ENCODE results near the gene HIVEP3. TPM values are rescaled to one million over a fixed set of nuclear protein-coding genes. Genes with fewer than 3 reads are reported as not detected.

HIVEP3 gene
- total RNA-seq, 2 donors from 2014 or later: 2.3 to 12.8 TPM

DNA sequence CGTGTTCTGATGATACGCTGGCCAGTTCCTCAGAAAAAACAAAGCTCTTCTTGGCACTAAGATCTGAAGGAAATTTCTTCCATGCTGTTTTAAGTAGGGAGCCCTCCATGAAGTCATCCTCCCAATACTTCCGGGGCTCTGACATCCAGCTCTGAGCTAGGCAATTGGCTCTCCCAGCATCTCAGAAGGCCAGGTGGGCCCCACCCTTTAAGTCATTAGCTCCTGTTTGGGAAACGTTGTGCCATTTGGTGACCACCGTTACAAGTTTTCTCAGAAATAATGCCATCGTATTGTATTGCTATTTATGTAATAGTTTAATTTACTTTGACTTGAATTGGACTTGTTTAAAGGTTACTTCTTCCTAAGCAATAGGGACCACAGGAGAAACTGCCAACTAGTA is 303.9 kb downstream of the HIVEP3 start:
- no peak for ATAC-seq (ENCODE audit: insufficient number of reproducible peaks, low FRiP score, low read depth)
- no peaks in the 10 kb centered on the region for H3K36me3 ChIP-seq
- no peak overlapping the region for H3K4me3 ChIP-seq
- H3K9me3 ChIP-seq: no peaks in the 10 kb centered on the region
- no peak for DNase-seq (ENCODE audit: low spot score)
- no peak for TF ChIP-seq CTCF (IDR thresholded peaks at IDR 0.05)
- no peaks in the 10 kb centered on the region for H3K27me3 ChIP-seq (replicated peaks; ENCODE audit: insufficient read depth)
- H3K27ac ChIP-seq: no peak overlapping the region
- H3K4me1 ChIP-seq (ENCODE audit: control insufficient read depth in 1 of 2, low read depth in 2 of 2): peaks cover 3 to 13% of the 10 kb centered on the region in 2 donors

- Histone ChIP-seq H3K9me3 (no peaks in the 10 kb centered on the region), H3K4me3 (no peak overlapping the region), H3K4me1 (ENCODE audit: control insufficient read depth in 1 of 2, low read depth in 2 of 2) (peaks cover 3 to 13% of the 10 kb centered on the region in 2 donors), H3K27me3 (replicated peaks; ENCODE audit: insufficient read depth) (no peaks in the 10 kb centered on the region), H3K27ac (no peak overlapping the region), H3K36me3 (no peaks in the 10 kb centered on the region)
- DNase-seq (ENCODE audit: low spot score) (no peak), ATAC-seq (ENCODE audit: insufficient number of reproducible peaks, low FRiP score, low read depth) (no peak)
- no peak for TF ChIP-seq CTCF (IDR thresholded peaks at IDR 0.05)
Measured at GRCh38 chr1:41613689-41614574, 304.8 kb downstream of the HIVEP3 start.

GRCh38 chr1:41612953-41613352 is 305.8 kb downstream of the HIVEP3 start:
- Histone ChIP-seq H3K27ac (no peak overlapping the region), H3K4me3 (no peak overlapping the region), H3K36me3 (no peaks in the 10 kb centered on the region), H3K4me1 (ENCODE audit: control insufficient read depth in 1 of 2, low read depth in 2 of 2) (peaks cover 0 to 15% of the 10 kb centered on the region in 2 donors), H3K27me3 (replicated peaks; ENCODE audit: insufficient read depth) (no peaks in the 10 kb centered on the region), H3K9me3 (no peaks in the 10 kb centered on the region)
- ATAC-seq (ENCODE audit: insufficient number of reproducible peaks, low FRiP score, low read depth) (no peak), DNase-seq (ENCODE audit: low spot score) (no peak)
- no peak for TF ChIP-seq CTCF (IDR thresholded peaks at IDR 0.05)

DNA sequence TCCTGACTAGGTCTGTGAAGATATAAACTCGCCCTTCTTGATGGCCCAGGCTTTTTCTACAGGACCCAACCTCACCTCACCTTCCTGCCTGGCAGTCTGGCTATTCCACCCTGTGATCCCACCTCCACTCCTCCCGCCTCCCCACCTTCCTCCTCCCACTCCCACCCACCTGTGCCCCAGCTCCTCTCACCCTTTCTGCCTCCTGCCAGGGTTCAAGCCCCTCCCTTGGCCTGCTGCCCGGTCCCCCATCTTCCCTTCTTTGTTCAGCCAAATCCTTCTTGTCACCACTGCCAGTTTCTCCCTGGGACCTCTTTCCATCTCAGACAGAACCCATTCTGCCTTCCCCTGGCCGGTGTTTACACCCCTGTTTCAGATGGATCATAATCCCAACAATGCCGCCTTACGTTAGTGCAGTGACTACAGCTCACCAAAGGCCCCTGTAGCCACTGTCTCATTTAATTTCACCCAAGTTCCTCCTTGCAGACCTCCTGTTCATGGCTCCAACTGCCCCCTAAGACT is 306.7 kb downstream of the HIVEP3 start:
- no peak for TF ChIP-seq CTCF (IDR thresholded peaks at IDR 0.05)
- Histone ChIP-seq H3K27me3 (replicated peaks; ENCODE audit: insufficient read depth) (no peaks in the 10 kb centered on the region), H3K9me3 (no peaks in the 10 kb centered on the region), H3K27ac (no peak overlapping the region), H3K4me3 (no peak overlapping the region), H3K4me1 (ENCODE audit: control insufficient read depth in 1 of 2, low read depth in 2 of 2) (peaks cover 0 to 9% of the 10 kb centered on the region in 2 donors), H3K36me3 (no peaks in the 10 kb centered on the region)
- ATAC-seq (ENCODE audit: insufficient number of reproducible peaks, low FRiP score, low read depth) (no peak), DNase-seq (ENCODE audit: low spot score) (no peak)

DNA sequence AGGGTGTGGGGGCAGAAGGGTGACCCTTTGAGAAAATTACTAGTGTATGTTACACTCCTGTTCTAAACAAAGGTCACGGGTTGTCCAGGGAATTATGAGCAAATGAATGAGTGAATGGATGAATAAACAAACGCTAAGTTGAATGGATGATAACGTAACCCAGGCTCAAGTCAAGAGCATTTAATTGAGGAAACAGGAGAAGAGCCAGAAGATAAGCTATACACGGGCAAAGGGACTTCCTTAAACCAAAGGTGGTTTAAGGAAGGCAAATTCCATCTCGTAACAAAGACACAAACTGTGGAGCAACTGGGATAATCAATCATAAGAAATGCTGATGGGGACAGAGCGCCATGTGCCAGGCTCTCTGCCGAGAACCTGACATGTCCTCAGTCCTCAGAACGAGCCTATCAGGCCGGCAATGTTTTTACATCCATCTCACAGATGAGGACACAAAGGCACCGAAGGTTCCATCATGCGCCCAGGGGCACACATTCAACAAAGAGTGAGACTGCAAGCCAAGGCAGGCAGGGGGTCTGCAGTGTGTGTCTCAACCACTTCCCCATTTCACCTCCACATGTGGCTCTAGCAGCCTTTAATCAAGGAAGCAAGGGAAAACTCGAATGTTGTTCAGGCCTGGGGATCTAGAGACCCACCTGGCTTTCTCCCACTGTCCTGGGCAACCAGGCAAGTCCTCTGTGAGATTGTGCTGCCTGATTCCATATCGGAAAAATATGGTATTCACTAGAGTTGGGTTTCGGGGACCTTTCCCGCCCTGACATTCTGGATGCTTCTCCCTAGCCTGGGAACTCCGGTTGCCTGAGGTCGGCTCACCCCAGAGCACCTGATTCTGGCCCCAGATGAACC is 307.4 kb downstream of the HIVEP3 start:
- no peaks in the 10 kb centered on the region for H3K9me3 ChIP-seq
- ATAC-seq (ENCODE audit: insufficient number of reproducible peaks, low FRiP score, low read depth) (no peak), DNase-seq (ENCODE audit: low spot score) (no peak)
- H3K4me1 ChIP-seq (ENCODE audit: control insufficient read depth in 1 of 2, low read depth in 2 of 2): peaks cover 0 to 9% of the 10 kb centered on the region in 2 donors
- H3K27me3 ChIP-seq (replicated peaks; ENCODE audit: insufficient read depth): no peaks in the 10 kb centered on the region
- no peak overlapping the region for H3K4me3 ChIP-seq
- no peak for TF ChIP-seq CTCF (IDR thresholded peaks at IDR 0.05)
- H3K36me3 ChIP-seq: no peaks in the 10 kb centered on the region
- H3K27ac ChIP-seq: no peak overlapping the region
